ENCODE measurements around the gene AFF2.

The AFF2 gene

GRCh38 chrX:148555101-148555500 lies 54.7 kb downstream of the AFF2 start:
- Histone ChIP-seq H3K9ac (no peak overlapping the region), H4K20me1 (ENCODE audit: insufficient read depth) (no peaks in the 10 kb centered on the region), H2AFZ (ENCODE audit: low read depth) (no peak overlapping the region), H3K27ac (no peak overlapping the region), H3K36me3 (ENCODE audit: insufficient read depth) (no peaks in the 10 kb centered on the region), H3K27me3 (ENCODE audit: insufficient read depth, low read depth) (no peaks in the 10 kb centered on the region), H3K4me1 (ENCODE audit: low read depth, poor library complexity, severe bottlenecking) (peaks cover 4% of the 10 kb centered on the region), H3K4me2 (no peak overlapping the region), H3K79me2 (ENCODE audit: insufficient read depth, low read depth) (no peaks in the 10 kb centered on the region), H3K4me3 (IDR thresholded peaks at IDR 0.05; ENCODE audit: insufficient read depth, low read depth, low read length) (no peak overlapping the region)
- TF ChIP-seq CTCF (conservative IDR thresholded peaks at IDR 0.05; ENCODE audit: low read depth, low read length) = no peak

GRCh38 chrX:148555571-148556243 lies 55.3 kb downstream of the AFF2 start:
- Histone ChIP-seq H3K4me2 (no peak overlapping the region), H3K79me2 (ENCODE audit: insufficient read depth, low read depth) (no peaks in the 10 kb centered on the region), H3K4me1 (ENCODE audit: low read depth, poor library complexity, severe bottlenecking) (no peaks in the 10 kb centered on the region), H3K36me3 (ENCODE audit: insufficient read depth) (no peaks in the 10 kb centered on the region), H3K4me3 (IDR thresholded peaks at IDR 0.05; ENCODE audit: insufficient read depth, low read depth, low read length) (no peak overlapping the region), H3K27ac (no peak overlapping the region), H3K27me3 (ENCODE audit: insufficient read depth, low read depth) (no peaks in the 10 kb centered on the region), H3K9ac (no peak overlapping the region), H4K20me1 (ENCODE audit: insufficient read depth) (no peaks in the 10 kb centered on the region), H2AFZ (ENCODE audit: low read depth) (no peak overlapping the region)
- no peak for TF ChIP-seq CTCF (conservative IDR thresholded peaks at IDR 0.05; ENCODE audit: low read depth, low read length)

- Histone ChIP-seq H4K20me1 (ENCODE audit: insufficient read depth) (no peaks in the 10 kb centered on the region), H3K4me3 (IDR thresholded peaks at IDR 0.05; ENCODE audit: insufficient read depth, low read depth, low read length) (no peak overlapping the region), H3K4me2 (no peak overlapping the region), H3K9ac (no peak overlapping the region), H3K4me1 (ENCODE audit: low read depth, poor library complexity, severe bottlenecking) (no peaks in the 10 kb centered on the region), H3K79me2 (ENCODE audit: insufficient read depth, low read depth) (no peaks in the 10 kb centered on the region), H3K36me3 (ENCODE audit: insufficient read depth) (no peaks in the 10 kb centered on the region), H2AFZ (ENCODE audit: low read depth) (no peak overlapping the region), H3K27ac (no peak overlapping the region), H3K27me3 (ENCODE audit: insufficient read depth, low read depth) (no peaks in the 10 kb centered on the region)
- TF ChIP-seq CTCF (conservative IDR thresholded peaks at IDR 0.05; ENCODE audit: low read depth, low read length) = no peak
Observed at GRCh38 chrX:148556498-148556897, 56.1 kb downstream of the AFF2 start.

GRCh38 chrX:148562846-148563245 lies 62.4 kb downstream of the AFF2 start:
- Histone ChIP-seq H2AFZ (ENCODE audit: low read depth) (no peak overlapping the region), H4K20me1 (ENCODE audit: insufficient read depth) (no peaks in the 10 kb centered on the region), H3K9ac (no peak overlapping the region), H3K36me3 (ENCODE audit: insufficient read depth) (no peaks in the 10 kb centered on the region), H3K79me2 (ENCODE audit: insufficient read depth, low read depth) (no peaks in the 10 kb centered on the region), H3K4me3 (IDR thresholded peaks at IDR 0.05; ENCODE audit: insufficient read depth, low read depth, low read length) (no peak overlapping the region), H3K4me2 (no peak overlapping the region), H3K27me3 (ENCODE audit: insufficient read depth, low read depth) (no peaks in the 10 kb centered on the region), H3K4me1 (ENCODE audit: low read depth, poor library complexity, severe bottlenecking) (peaks cover 11% of the 10 kb centered on the region), H3K27ac (no peak overlapping the region)
- TF ChIP-seq CTCF (conservative IDR thresholded peaks at IDR 0.05; ENCODE audit: low read depth, low read length) = no peak
